Suprapubic skin (tissue), 3 donors: ENCODE results near the gene GJC1.

Source experiments
- POLR2AphosphoS5 ChIP-seq, 3 donors: sonication (generic); formaldehyde crosslinking; IDR thresholded peaks; one replicate each; pipeline ENCODE4 v1.6.1; 2017; ENCODE audit warnings: antibody characterized with exemption in 3 of 3
- TF ChIP-seq, protein P1 (sequence below), 2 donors: fragments of 200-600 bp in 1 of 2; fragments of 450-650 bp in 1 of 2; sonication (generic) in 1 of 2; IDR thresholded peaks; one replicate each; pipeline ENCODE4 v1.5.1; 2016 to 2019; ENCODE audit warnings: antibody characterized with exemption in 2 of 2, mild to moderate bottlenecking in 1 of 2, moderate library complexity in 1 of 2

DNA sequence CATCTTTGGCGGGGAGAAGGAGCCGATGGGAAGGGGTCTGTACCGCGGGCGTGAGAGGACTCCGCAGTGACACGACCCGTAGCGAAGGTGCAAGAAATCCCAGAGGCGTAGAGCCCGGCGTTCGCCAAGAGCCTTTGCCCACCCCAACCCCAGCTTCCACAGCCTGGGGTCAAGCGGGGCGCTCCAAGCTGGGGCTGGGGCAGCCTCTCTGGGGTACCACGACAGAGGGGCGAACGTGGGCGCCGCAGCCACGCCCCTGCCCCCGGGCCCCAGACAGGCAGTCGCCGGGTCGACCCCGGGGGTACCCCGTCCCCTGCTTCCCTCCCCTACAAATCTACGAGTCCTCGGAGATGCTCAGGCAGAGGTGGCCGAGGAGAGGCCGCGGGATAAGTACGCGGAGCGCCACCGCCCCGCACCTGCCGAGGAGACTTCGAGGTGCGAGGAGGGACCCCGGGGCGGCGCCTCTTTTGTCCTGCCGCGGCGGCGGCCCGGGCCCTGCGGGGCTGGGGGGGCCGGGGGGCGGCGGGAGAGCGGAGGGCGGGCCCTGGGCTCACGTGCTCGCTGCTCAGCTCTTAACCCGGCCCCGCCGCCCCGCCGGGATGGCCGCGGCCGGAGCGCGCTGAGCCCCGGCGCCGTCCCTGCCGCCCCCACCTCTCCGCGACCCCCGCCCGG, 71.5 kb downstream of the GJC1 start, which contains the start of gene ADAM11:
- TF ChIP-seq, protein P1, sequence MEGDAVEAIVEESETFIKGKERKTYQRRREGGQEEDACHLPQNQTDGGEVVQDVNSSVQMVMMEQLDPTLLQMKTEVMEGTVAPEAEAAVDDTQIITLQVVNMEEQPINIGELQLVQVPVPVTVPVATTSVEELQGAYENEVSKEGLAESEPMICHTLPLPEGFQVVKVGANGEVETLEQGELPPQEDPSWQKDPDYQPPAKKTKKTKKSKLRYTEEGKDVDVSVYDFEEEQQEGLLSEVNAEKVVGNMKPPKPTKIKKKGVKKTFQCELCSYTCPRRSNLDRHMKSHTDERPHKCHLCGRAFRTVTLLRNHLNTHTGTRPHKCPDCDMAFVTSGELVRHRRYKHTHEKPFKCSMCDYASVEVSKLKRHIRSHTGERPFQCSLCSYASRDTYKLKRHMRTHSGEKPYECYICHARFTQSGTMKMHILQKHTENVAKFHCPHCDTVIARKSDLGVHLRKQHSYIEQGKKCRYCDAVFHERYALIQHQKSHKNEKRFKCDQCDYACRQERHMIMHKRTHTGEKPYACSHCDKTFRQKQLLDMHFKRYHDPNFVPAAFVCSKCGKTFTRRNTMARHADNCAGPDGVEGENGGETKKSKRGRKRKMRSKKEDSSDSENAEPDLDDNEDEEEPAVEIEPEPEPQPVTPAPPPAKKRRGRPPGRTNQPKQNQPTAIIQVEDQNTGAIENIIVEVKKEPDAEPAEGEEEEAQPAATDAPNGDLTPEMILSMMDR (IDR thresholded peaks at IDR 0.05) = no peak
- no peak for TF ChIP-seq POLR2AphosphoS5 (IDR thresholded peaks at IDR 0.05)
